GM23248 (cell line): Measurements from ENCODE around the gene SLC25A26. TPM values are rescaled to one million over a fixed set of nuclear protein-coding genes. Genes with fewer than 3 reads are reported as not detected.

ENCODE experiments used
- DNase-seq: peaks from one replicate; pipeline ENCODE4 v3.0.0-alpha.2; 2015
- H2AFZ ChIP-seq: fragments of 200-600 bp; sonication (generic); 2 replicates; pipeline ENCODE4 v1.6.1; 2016; ENCODE audit warnings: antibody characterized with exemption
- H3F3A ChIP-seq: fragments of 200-600 bp; sonication (generic); 2 replicates; pipeline ENCODE4 v1.6.1; 2016; ENCODE audit warnings: mild to moderate bottlenecking, antibody characterized with exemption, mixed run types; ENCODE audit not compliant: insufficient read depth
- H3K27ac ChIP-seq: fragments of 200-600 bp; sonication (generic); 2 replicates; pipeline ENCODE4 v1.5.1; 2016; ENCODE audit warnings: mild to moderate bottlenecking
- H3K27me3 ChIP-seq: fragments of 200-600 bp; sonication (generic); replicated peaks from 2 replicates; pipeline ENCODE4 v1.6.1; 2016; ENCODE audit warnings: mild to moderate bottlenecking; ENCODE audit not compliant: insufficient read depth
- H3K36me3 ChIP-seq: fragments of 200-600 bp; sonication (generic); 2 replicates; pipeline ENCODE4 v1.6.1; 2016; ENCODE audit warnings: low read depth, mild to moderate bottlenecking
- H3K4me1 ChIP-seq: fragments of 200-600 bp; sonication (generic); 2 replicates; pipeline ENCODE4 v1.6.1; 2016; ENCODE audit warnings: mild to moderate bottlenecking; ENCODE audit not compliant: insufficient read depth
- H3K4me2 ChIP-seq: fragments of 200-600 bp; sonication (generic); one replicate; pipeline ENCODE4 v1.6.1; 2016; ENCODE audit warnings: mild to moderate bottlenecking; ENCODE audit not compliant: unreplicated experiment
- H3K4me3 ChIP-seq: fragments of 200-600 bp; sonication (generic); 2 replicates; pipeline ENCODE4 v1.5.1; 2016; ENCODE audit warnings: mild to moderate bottlenecking
- H3K79me2 ChIP-seq: fragments of 200-600 bp; sonication (generic); 2 replicates; pipeline ENCODE4 v1.6.1; 2016; ENCODE audit warnings: mild to moderate bottlenecking; ENCODE audit not compliant: insufficient read depth
- H3K9ac ChIP-seq: fragments of 200-600 bp; sonication (generic); 2 replicates; pipeline ENCODE4 v1.6.1; 2016; ENCODE audit warnings: mild to moderate bottlenecking
- H3K9me2 ChIP-seq: fragments of 200-600 bp; sonication (generic); 2 replicates; pipeline ENCODE4 v1.6.1; 2016; ENCODE audit warnings: mixed run types, mild to moderate bottlenecking, moderate library complexity; ENCODE audit not compliant: insufficient read depth
- H3K9me3 ChIP-seq: fragments of 200-600 bp; sonication (generic); one replicate; pipeline ENCODE4 v1.6.1; 2017; ENCODE audit warnings: low read depth
- H4K20me1 ChIP-seq: fragments of 200-600 bp; sonication (generic); 2 replicates; pipeline ENCODE4 v1.6.0; 2016; ENCODE audit not compliant: insufficient read depth
- EZH2 ChIP-seq: fragments of 200-600 bp; sonication (generic); IDR thresholded peaks from 2 replicates; pipeline ENCODE4 v1.6.1; 2018; ENCODE audit warnings: antibody characterized with exemption, mild to moderate bottlenecking; ENCODE audit not compliant: insufficient read depth, poor library complexity, severe bottlenecking
- EZH2phosphoT487 ChIP-seq: fragments of 200-600 bp; sonication (generic); IDR thresholded peaks from 2 replicates; pipeline ENCODE4 v1.6.1; 2018; ENCODE audit warnings: antibody characterized with exemption, moderate library complexity, mild to moderate bottlenecking, low read depth; ENCODE audit not compliant: insufficient read depth
- WGBS, 2 experiments: methylation state at CpG; one replicate each; pipeline ENCODE4 v1.1.6; 2015 to 2017; ENCODE audit warnings: low lambda C conversion rate in 2 of 2, low coverage in 1 of 2; ENCODE audit errors: missing lambda C conversion rate in 2 of 2; 5-methylcytosine and 5-hydroxymethylcytosine counted together
- in situ Hi-C: fragments of 300-500 bp; cut with MboI; formaldehyde crosslinking; loops from 2 replicates; pipeline ENCODE4 v1.15.0; 2020
- polyA plus RNA-seq: library from polyadenylated mRNA; unstranded; fragments of >200 nt; fragmentation: Nextera tagmentation; extraction: Ambion mirVana; gene quantifications from 2 replicates; pipeline ENCODE4 v1.2.1, GENCODE V29; 2016
- total RNA-seq: library from RNA; depleted of rRNA; stranded (reverse); fragments of >200 nt; shearing (Covaris generic); gene quantifications from 2 replicates; pipeline ENCODE4 v1.2.3, GENCODE V29; 2014

Gene SLC25A26
- total and polyA plus RNA-seq, 2 experiments from 2014 or later = 25.2 to 26.9 TPM

GRCh38 chr3:66411474-66411873 lies 190.7 kb downstream of the SLC25A26 start:
- Histone ChIP-seq H3K36me3 (no peaks in the 10 kb centered on the region), H3K4me1 (peaks cover 27% of the 10 kb centered on the region), H3K27ac (peak overlapping the region; percentile 2; the same call in 1 of the 2 replicates), H3K27me3 (no peaks in the 10 kb centered on the region), H2AFZ (peak overlapping the region; percentile 26; the same call in 1 of the 2 replicates), H3K4me2 (no peak overlapping the region), H3K9me2 (no peaks in the 10 kb centered on the region), H3K4me3 (no peak overlapping the region), H3K9ac (no peak overlapping the region), H3K9me3 (no peaks in the 10 kb centered on the region), H3K79me2 (no peaks in the 10 kb centered on the region), H4K20me1 (no peaks in the 10 kb centered on the region), H3F3A (peaks cover 6% of the 10 kb centered on the region)
- 21 to 23% methylated on average over 8 of the region's 8 CpGs for WGBS, 2 experiments
- TF ChIP-seq EZH2 (no peak), EZH2phosphoT487 (no peak)
- in situ Hi-C loops = no loop called here
- DNase-seq = peak; percentile 74

DNA sequence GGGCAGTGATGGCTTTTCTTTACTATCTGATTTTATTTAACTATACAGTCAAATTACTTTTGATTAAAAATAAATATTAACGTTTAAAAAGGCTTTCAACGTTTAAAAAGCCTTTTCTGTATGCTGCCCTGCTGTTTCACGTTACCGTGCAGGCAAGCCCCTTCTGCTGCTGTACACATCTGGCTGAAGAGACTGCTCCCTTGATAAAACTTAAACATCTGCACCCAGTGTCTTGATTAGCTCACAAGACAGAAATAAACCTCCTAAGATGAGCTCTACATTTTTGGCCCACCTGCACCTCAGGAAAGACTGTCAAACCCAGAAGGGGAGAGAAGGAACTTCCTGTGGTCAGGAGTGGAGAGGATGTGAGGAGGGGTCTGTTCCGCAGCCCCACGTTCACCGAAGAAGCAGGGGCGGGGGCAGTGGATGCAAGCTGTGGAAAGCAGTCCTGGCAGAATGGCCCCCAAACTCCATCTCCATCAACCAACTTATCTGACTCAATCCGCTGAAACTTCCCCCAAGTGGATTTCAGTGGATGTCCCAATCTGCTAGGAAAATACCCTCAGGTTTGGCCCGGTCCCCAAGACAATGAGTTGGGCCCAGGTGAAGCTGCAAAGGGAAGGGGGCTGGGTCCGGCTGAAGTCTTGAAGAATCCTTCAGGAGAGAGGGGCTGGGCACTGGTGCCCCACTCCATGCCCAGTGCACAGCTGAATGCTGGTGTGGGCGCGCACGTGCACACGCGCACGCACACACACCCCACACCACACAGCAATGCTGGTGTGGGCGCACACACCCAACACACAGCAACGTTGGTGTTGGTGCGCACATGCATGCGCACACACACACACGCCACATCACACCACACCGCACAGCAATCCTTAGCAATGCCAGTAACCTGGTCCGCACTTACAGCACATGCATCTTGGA lies 191.4 kb downstream of the SLC25A26 start:
- no peak overlapping the region for H3K4me3 ChIP-seq
- H3K36me3 ChIP-seq = no peaks in the 10 kb centered on the region
- H2AFZ ChIP-seq = no peak overlapping the region
- H3K4me1 ChIP-seq = peaks cover 29% of the 10 kb centered on the region
- no peaks in the 10 kb centered on the region for H3K9me3 ChIP-seq
- WGBS, 2 experiments = 75 to 80% methylated on average over 23 to 24 of the region's 24 CpGs
- H3K9me2 ChIP-seq = no peaks in the 10 kb centered on the region
- in situ Hi-C loops = no loop called here
- TF ChIP-seq EZH2phosphoT487 = no peak
- no peak for TF ChIP-seq EZH2
- H3K9ac ChIP-seq = peak overlapping the region; percentile 68
- no peaks in the 10 kb centered on the region for H3K27me3 ChIP-seq
- peak overlapping the region; percentile 87 for H3K27ac ChIP-seq
- H3K79me2 ChIP-seq = no peaks in the 10 kb centered on the region
- H3K4me2 ChIP-seq = peak overlapping the region; percentile 56
- peaks cover 6% of the 10 kb centered on the region for H3F3A ChIP-seq
- no peak for DNase-seq
- no peaks in the 10 kb centered on the region for H4K20me1 ChIP-seq

- peak overlapping the region; percentile 71 for H3K4me2 ChIP-seq
- peaks cover 29% of the 10 kb centered on the region for H3K4me1 ChIP-seq
- in situ Hi-C loops = no loop called here
- H4K20me1 ChIP-seq = no peaks in the 10 kb centered on the region
- H3K9me2 ChIP-seq = no peaks in the 10 kb centered on the region
- no peaks in the 10 kb centered on the region for H3K27me3 ChIP-seq
- peaks cover 6% of the 10 kb centered on the region for H3F3A ChIP-seq
- H2AFZ ChIP-seq = peak overlapping the region; percentile 49
- H3K36me3 ChIP-seq = no peaks in the 10 kb centered on the region
- H3K4me3 ChIP-seq = no peak overlapping the region
- TF ChIP-seq EZH2 (no peak), EZH2phosphoT487 (no peak)
- no peaks in the 10 kb centered on the region for H3K9me3 ChIP-seq
- DNase-seq = peak; percentile 96
- WGBS, 2 experiments = 7 to 10% methylated on average over 7 of the region's 7 CpGs
- H3K79me2 ChIP-seq = no peaks in the 10 kb centered on the region
- H3K27ac ChIP-seq = peak overlapping the region; percentile 87
- H3K9ac ChIP-seq = peak overlapping the region; percentile 68
These were observed 192.4 kb downstream of the SLC25A26 start for GRCh38 chr3:66413151-66413751.

DNA sequence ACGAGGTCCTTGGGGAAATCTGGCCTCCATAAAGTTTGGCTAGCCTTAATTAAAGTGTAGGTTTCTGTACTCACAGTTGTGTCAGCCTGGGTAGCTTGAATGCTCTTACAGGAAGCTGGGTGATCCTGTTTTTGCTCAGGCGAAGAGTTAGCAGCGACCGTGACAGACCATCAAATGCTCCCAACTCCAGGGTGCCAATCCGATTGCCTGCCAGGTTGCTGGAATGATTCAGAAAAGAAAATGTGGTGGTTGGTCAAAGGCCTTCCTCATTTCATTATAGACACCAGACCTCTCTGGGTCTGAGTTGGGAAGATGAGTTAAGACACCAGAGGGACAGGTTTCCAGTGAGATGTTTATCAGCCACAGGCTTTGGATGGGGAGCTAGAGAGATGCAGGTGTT lies 194.0 kb downstream of the SLC25A26 start:
- in situ Hi-C loops = no loop called here

More for the DNA sequence above, 194.0 kb downstream of the SLC25A26 start:
- Histone ChIP-seq H2AFZ (no peak overlapping the region), H3K36me3 (no peaks in the 10 kb centered on the region), H3K4me3 (no peak overlapping the region), H3K27ac (no peak overlapping the region), H3K9me2 (no peaks in the 10 kb centered on the region), H3K4me2 (no peak overlapping the region), H3K27me3 (no peaks in the 10 kb centered on the region), H3K9me3 (no peaks in the 10 kb centered on the region), H3K4me1 (peaks cover 29% of the 10 kb centered on the region), H3K79me2 (no peaks in the 10 kb centered on the region), H3K9ac (no peak overlapping the region), H3F3A (peaks cover 6% of the 10 kb centered on the region), H4K20me1 (no peaks in the 10 kb centered on the region)
- TF ChIP-seq EZH2phosphoT487 (no peak), EZH2 (no peak)
- 72 to 73% methylated on average over 5 of the region's 5 CpGs for WGBS, 2 experiments
- DNase-seq = no peak
